HEK293 (cell line): Measurements from ENCODE around the gene MSANTD2.

Experiments used
- CTCF ChIA-PET: fragments of 350-600 bp; formaldehyde crosslinking; extraction: SDS; loops from one replicate; lab custom pipeline; 2021; ENCODE audit warnings: antibody characterized with exemption; lab: Yijun Ruan, JAX
- POLR2A ChIA-PET: fragments of 300-600 bp; formaldehyde crosslinking; extraction: SDS; loops from one replicate; lab custom pipeline; 2020; ENCODE audit warnings: antibody characterized with exemption, inconsistent platforms; lab: Yijun Ruan, JAX
- H3K27ac ChIP-seq: fragments of 200-500 bp; sonication (Bioruptor generic); 2 replicates; pipeline ENCODE4 v1.5.1; 2014; ENCODE audit warnings: low read depth, low read length, control low read depth, inconsistent platforms; ENCODE audit errors: extremely low read depth
- H3K36me3 ChIP-seq, 2 experiments: fragments of 200-500 bp in 1 of 2; sonication (Bioruptor generic) in 1 of 2; 1 replicate in 1 of 2; 2 replicates in 1 of 2; pipeline ENCODE4 v1.5.1; 2014 to 2017; ENCODE audit warnings: inconsistent platforms in 2 of 2, low read length in 2 of 2; ENCODE audit not compliant: control insufficient read depth in 2 of 2, insufficient read depth in 1 of 2
- H3K4me1 ChIP-seq: fragments of 200-500 bp; sonication (Bioruptor generic); 2 replicates; pipeline ENCODE4 v1.5.1; 2014; ENCODE audit warnings: mild to moderate bottlenecking, low read length, inconsistent platforms; ENCODE audit not compliant: control insufficient read depth, insufficient read depth
- H3K4me3 ChIP-seq: 2 replicates; pipeline ENCODE4 v1.5.1; 2011; ENCODE audit warnings: low read depth, mild to moderate bottlenecking, control low read depth, low read length, moderate library complexity
- H3K9me3 ChIP-seq: fragments of 200-500 bp; sonication (Bioruptor generic); 2 replicates; pipeline ENCODE4 v1.5.1; 2014; ENCODE audit warnings: low read depth, low read length, inconsistent platforms; ENCODE audit not compliant: control insufficient read depth, insufficient read depth
- FEZF1 ChIP-seq: fragments of 450-650 bp; formaldehyde crosslinking; IDR thresholded peaks from 2 replicates; pipeline ENCODE4 v1.5.1; 2016; ENCODE audit warnings: missing biosample characterization, missing genetic modification characterization
- HOXA7 ChIP-seq: sonication (generic); formaldehyde crosslinking; IDR thresholded peaks from 2 replicates; pipeline ENCODE4 v1.8.1; 2022; ENCODE audit warnings: missing genetic modification reagents, borderline replicate concordance
- MYNN ChIP-seq: fragments of 450-650 bp; formaldehyde crosslinking; IDR thresholded peaks from 2 replicates; pipeline ENCODE4 v1.5.1; 2016; ENCODE audit warnings: missing biosample characterization, missing genetic modification characterization, borderline replicate concordance
- PRDM10 ChIP-seq: fragments of 450-650 bp; formaldehyde crosslinking; IDR thresholded peaks from 2 replicates; pipeline ENCODE4 v1.5.1; 2016; ENCODE audit warnings: missing biosample characterization, missing genetic modification characterization
- PRDM6 ChIP-seq: fragments of 450-650 bp; formaldehyde crosslinking; IDR thresholded peaks from 2 replicates; pipeline ENCODE4 v1.5.1; 2017; ENCODE audit warnings: missing biosample characterization, missing genetic modification characterization
- RBAK ChIP-seq: fragments of 450-650 bp; formaldehyde crosslinking; IDR thresholded peaks from 2 replicates; pipeline ENCODE4 v1.5.1; 2016; ENCODE audit warnings: missing biosample characterization, missing genetic modification characterization
- REPIN1 ChIP-seq: fragments of 450-650 bp; formaldehyde crosslinking; IDR thresholded peaks from 2 replicates; pipeline ENCODE4 v1.5.1; 2017; ENCODE audit warnings: missing biosample characterization, missing genetic modification characterization, low read depth
- ZBTB8A ChIP-seq: fragments of 450-650 bp; formaldehyde crosslinking; IDR thresholded peaks from 2 replicates; pipeline ENCODE4 v1.5.1; 2016; ENCODE audit warnings: missing biosample characterization, missing genetic modification characterization
- ZFP69B ChIP-seq: fragments of 450-650 bp; formaldehyde crosslinking; IDR thresholded peaks from 2 replicates; pipeline ENCODE4 v1.5.1; 2016; ENCODE audit warnings: missing biosample characterization, missing genetic modification characterization
- ZNF133 ChIP-seq: fragments of 450-650 bp; formaldehyde crosslinking; IDR thresholded peaks from 2 replicates; pipeline ENCODE4 v1.5.1; 2016; ENCODE audit warnings: missing biosample characterization, missing genetic modification characterization
- ZNF221 ChIP-seq: fragments of 450-650 bp; formaldehyde crosslinking; IDR thresholded peaks from 2 replicates; pipeline ENCODE4 v1.5.1; 2017; ENCODE audit warnings: missing biosample characterization, missing genetic modification characterization, borderline replicate concordance
- ZNF26 ChIP-seq: fragments of 450-650 bp; formaldehyde crosslinking; IDR thresholded peaks from 2 replicates; pipeline ENCODE4 v1.5.1; 2016; ENCODE audit warnings: missing biosample characterization, missing genetic modification characterization
- ZNF266 ChIP-seq: fragments of 450-650 bp; formaldehyde crosslinking; IDR thresholded peaks from 2 replicates; pipeline ENCODE4 v1.5.1; 2016; ENCODE audit warnings: missing biosample characterization, missing genetic modification characterization, low read depth
- ZNF292 ChIP-seq: fragments of 450-650 bp; formaldehyde crosslinking; IDR thresholded peaks from 2 replicates; pipeline ENCODE4 v1.5.1; 2016; ENCODE audit warnings: low read depth, missing biosample characterization, missing genetic modification characterization, borderline replicate concordance
- ZNF311 ChIP-seq: fragments of 450-650 bp; formaldehyde crosslinking; IDR thresholded peaks from 2 replicates; pipeline ENCODE4 v1.5.1; 2017; ENCODE audit warnings: missing biosample characterization, missing genetic modification characterization, borderline replicate concordance
- ZNF391 ChIP-seq: fragments of 450-650 bp; formaldehyde crosslinking; IDR thresholded peaks from 2 replicates; pipeline ENCODE4 v1.5.1; 2016; ENCODE audit warnings: low read depth, missing biosample characterization, missing genetic modification characterization, borderline replicate concordance
- ZNF449 ChIP-seq: fragments of 450-650 bp; formaldehyde crosslinking; IDR thresholded peaks from 2 replicates; pipeline ENCODE4 v1.5.1; 2017; ENCODE audit warnings: missing biosample characterization, mild to moderate bottlenecking, missing genetic modification characterization, moderate library complexity
- ZNF76 ChIP-seq: fragments of 450-650 bp; formaldehyde crosslinking; IDR thresholded peaks from 2 replicates; pipeline ENCODE4; 2016; ENCODE audit warnings: low read depth, missing biosample characterization, missing genetic modification characterization, borderline replicate concordance
- ZNF791 ChIP-seq: fragments of 450-650 bp; formaldehyde crosslinking; IDR thresholded peaks from 2 replicates; pipeline ENCODE4 v1.5.1; 2016; ENCODE audit warnings: missing biosample characterization, missing genetic modification characterization
- ZNF830 ChIP-seq: fragments of 450-650 bp; IDR thresholded peaks from 2 replicates; pipeline ENCODE4 v1.5.0; 2018; ENCODE audit warnings: missing biosample characterization, missing genetic modification characterization, low read depth, mild to moderate bottlenecking, moderate library complexity
- ZSCAN16 ChIP-seq: fragments of 450-650 bp; formaldehyde crosslinking; IDR thresholded peaks from 2 replicates; pipeline ENCODE4 v1.5.1; 2016; ENCODE audit warnings: missing biosample characterization, missing genetic modification characterization
- TF ChIP-seq, protein P1 (sequence below): fragments of 450-650 bp; IDR thresholded peaks from 2 replicates; pipeline ENCODE4 v1.5.1; 2018; ENCODE audit warnings: missing biosample characterization, missing genetic modification characterization
- TF ChIP-seq, protein P2 (sequence below): fragments of 450-650 bp; formaldehyde crosslinking; IDR thresholded peaks from 2 replicates; pipeline ENCODE4 v1.5.1; 2016; ENCODE audit warnings: missing biosample characterization, missing genetic modification characterization

MSANTD2 gene

DNA sequence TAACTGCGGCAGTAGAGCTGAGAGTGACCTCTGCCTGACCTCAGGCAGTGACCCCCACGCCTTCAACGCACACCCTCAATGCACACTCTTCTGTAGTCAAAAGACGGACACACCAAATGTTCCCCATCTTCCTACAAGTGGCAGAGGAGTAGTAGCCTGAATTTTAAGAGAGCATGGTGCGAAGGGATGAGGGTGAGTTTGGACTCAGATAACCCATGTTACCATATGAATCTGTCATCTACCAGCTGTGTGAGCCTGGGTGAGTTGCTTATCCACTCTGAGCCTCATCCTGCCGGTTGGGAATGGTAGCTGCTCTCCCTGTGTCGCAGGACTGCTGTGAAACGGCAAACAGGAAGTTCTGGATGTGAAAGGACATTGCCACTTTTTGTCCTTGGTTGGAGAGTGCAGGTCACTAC, 44.5 kb upstream of the MSANTD2 start:
- TF ChIP-seq, protein P1, sequence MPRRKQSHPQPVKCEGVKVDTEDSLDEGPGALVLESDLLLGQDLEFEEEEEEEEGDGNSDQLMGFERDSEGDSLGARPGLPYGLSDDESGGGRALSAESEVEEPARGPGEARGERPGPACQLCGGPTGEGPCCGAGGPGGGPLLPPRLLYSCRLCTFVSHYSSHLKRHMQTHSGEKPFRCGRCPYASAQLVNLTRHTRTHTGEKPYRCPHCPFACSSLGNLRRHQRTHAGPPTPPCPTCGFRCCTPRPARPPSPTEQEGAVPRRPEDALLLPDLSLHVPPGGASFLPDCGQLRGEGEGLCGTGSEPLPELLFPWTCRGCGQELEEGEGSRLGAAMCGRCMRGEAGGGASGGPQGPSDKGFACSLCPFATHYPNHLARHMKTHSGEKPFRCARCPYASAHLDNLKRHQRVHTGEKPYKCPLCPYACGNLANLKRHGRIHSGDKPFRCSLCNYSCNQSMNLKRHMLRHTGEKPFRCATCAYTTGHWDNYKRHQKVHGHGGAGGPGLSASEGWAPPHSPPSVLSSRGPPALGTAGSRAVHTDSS (tag by site-specific recombination), result no peak
- no peak for TF ChIP-seq ZSCAN16
- TF ChIP-seq HOXA7, result no peak
- TF ChIP-seq ZFP69B (tag by site-specific recombination), result no peak
- TF ChIP-seq PRDM6 (tag by site-specific recombination), result no peak
- TF ChIP-seq ZNF292 (tag by site-specific recombination), result no peak
- no peak for TF ChIP-seq REPIN1 (tag by site-specific recombination)
- no peak for TF ChIP-seq ZNF221 (tag by site-specific recombination)
- H3K27ac ChIP-seq, result no peak overlapping the region
- POLR2A ChIA-PET, result no interaction called here

DNA sequence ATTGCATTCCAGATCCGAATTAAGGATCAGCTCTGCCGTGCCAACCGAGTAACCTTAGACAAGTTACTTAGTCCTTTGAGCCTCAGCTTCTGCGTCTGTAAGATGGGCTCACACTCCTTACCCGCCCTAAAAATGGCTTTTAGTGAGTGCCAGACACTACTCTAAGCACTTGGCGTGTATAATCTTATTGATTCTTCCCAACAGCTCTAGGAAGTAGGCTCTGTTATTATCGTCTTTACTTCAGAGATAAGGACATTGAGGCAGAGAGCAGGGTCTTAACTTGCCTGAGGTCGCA, 43.4 kb upstream of the MSANTD2 start:
- CTCF ChIA-PET, result interaction anchor here (0.7 kb wide), 1 partner anchor 919 kb away, joined by 3 read pairs; no protein-coding TSS in a partner anchor
- H3K27ac ChIP-seq, result no peak overlapping the region
- POLR2A ChIA-PET, result no interaction called here
- no peak for TF ChIP-seq ZNF76
- TF ChIP-seq ZNF791, result no peak
- TF ChIP-seq MYNN (tag by site-specific recombination), result no peak
- no peak for TF ChIP-seq ZNF133 (tag by site-specific recombination)
- TF ChIP-seq ZNF266 (tag by site-specific recombination), result no peak
- no peak for TF ChIP-seq ZNF830 (tag by site-specific recombination)
- no peak for TF ChIP-seq RBAK (tag by site-specific recombination)
- no peak for TF ChIP-seq PRDM10 (tag by site-specific recombination)
- TF ChIP-seq, protein P2, sequence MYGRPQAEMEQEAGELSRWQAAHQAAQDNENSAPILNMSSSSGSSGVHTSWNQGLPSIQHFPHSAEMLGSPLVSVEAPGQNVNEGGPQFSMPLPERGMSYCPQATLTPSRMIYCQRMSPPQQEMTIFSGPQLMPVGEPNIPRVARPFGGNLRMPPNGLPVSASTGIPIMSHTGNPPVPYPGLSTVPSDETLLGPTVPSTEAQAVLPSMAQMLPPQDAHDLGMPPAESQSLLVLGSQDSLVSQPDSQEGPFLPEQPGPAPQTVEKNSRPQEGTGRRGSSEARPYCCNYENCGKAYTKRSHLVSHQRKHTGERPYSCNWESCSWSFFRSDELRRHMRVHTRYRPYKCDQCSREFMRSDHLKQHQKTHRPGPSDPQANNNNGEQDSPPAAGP (tag by site-specific recombination), result no peak
- no peak for TF ChIP-seq ZNF449 (tag by site-specific recombination)
- TF ChIP-seq ZNF391 (tag by site-specific recombination), result no peak
- TF ChIP-seq ZNF26 (tag by site-specific recombination), result no peak
- no peak for TF ChIP-seq ZBTB8A (tag by site-specific recombination)
- TF ChIP-seq FEZF1, result no peak
- no peak for TF ChIP-seq ZNF311 (tag by site-specific recombination)

More for the DNA sequence above, 44.5 kb upstream of the MSANTD2 start:
- H3K36me3 ChIP-seq, result no peaks in the 10 kb centered on the region
- H3K4me1 ChIP-seq, result no peaks in the 10 kb centered on the region
- H3K9me3 ChIP-seq, result no peaks in the 10 kb centered on the region
- no peak overlapping the region for H3K4me3 ChIP-seq
- CTCF ChIA-PET, result interaction anchor here (0.7 to 1.0 kb wide), 2 partner anchors 32 to 1025 kb away, joined by 3 read pairs; no protein-coding TSS in a partner anchor

More for the DNA sequence above, 43.4 kb upstream of the MSANTD2 start:
- no peaks in the 10 kb centered on the region for H3K36me3 ChIP-seq
- H3K4me1 ChIP-seq, result no peaks in the 10 kb centered on the region
- H3K9me3 ChIP-seq, result no peaks in the 10 kb centered on the region
- H3K4me3 ChIP-seq, result no peak overlapping the region
